Epithelial cell of esophagus (primary cell): ENCODE results near the gene PRPF4.
"Not testable (repeated sequence)": the region's sequence is repeated elsewhere in the genome, so short reads cannot be mapped to it uniquely, and the experiment has no call there.

ENCODE experiments used
- DNase-seq: peaks from one replicate; pipeline ENCODE4 v3.0.0; 2010; ENCODE audit warnings: low read depth
- H3K4me3 ChIP-seq: 2 replicates; pipeline ENCODE4 v1.5.1; 2011; ENCODE audit warnings: mild to moderate bottlenecking, low read length, control low read depth
- TF ChIP-seq, protein P1 (sequence below): IDR thresholded peaks from 2 replicates; pipeline ENCODE4 v1.5.1; 2011; ENCODE audit warnings: low read depth, mild to moderate bottlenecking, low read length, control low read depth, inconsistent platforms; ENCODE audit not compliant: insufficient read depth; ENCODE audit errors: missing control alignments

The PRPF4 gene

DNA sequence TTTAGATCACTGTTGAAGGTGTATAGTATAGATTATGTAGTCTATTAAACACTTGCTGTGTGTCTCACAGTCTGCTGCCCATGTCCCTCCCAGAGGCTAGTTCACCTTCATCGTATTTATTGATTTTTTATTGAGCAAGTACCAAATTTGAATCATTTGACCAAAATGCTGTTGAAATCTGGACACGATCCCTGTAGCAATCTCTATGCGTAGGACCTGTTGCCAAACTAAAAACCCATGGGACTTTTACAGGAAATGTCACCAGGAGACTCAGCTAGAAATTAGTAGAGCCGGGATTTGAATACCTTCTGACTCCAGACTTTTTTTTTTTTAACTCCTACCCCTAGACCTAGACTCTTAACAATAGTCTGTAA, 36.6 kb upstream of the PRPF4 start:
- DNase-seq, result no peak
- TF ChIP-seq, protein P1, sequence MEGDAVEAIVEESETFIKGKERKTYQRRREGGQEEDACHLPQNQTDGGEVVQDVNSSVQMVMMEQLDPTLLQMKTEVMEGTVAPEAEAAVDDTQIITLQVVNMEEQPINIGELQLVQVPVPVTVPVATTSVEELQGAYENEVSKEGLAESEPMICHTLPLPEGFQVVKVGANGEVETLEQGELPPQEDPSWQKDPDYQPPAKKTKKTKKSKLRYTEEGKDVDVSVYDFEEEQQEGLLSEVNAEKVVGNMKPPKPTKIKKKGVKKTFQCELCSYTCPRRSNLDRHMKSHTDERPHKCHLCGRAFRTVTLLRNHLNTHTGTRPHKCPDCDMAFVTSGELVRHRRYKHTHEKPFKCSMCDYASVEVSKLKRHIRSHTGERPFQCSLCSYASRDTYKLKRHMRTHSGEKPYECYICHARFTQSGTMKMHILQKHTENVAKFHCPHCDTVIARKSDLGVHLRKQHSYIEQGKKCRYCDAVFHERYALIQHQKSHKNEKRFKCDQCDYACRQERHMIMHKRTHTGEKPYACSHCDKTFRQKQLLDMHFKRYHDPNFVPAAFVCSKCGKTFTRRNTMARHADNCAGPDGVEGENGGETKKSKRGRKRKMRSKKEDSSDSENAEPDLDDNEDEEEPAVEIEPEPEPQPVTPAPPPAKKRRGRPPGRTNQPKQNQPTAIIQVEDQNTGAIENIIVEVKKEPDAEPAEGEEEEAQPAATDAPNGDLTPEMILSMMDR, result no peak
- H3K4me3 ChIP-seq, result no peak overlapping the region

DNA sequence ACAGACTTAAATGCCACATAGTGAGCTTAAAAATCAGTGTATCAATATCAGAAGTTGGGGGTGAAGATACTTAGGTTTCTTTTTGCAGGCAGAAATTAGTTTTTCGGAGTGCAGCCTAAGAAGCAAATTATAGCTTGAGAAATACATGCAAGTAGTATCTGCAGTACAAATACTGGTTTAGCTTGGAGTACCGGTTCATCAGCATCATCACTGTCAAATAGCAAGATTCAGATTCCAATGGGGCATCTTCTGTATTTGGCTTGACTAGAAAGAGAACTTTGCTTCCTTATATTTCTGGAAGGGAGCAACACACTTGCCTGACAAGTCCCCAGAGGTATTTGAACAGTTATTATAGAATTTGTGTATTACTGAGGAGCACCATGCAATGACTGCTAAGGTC, 34.3 kb upstream of the PRPF4 start:
- no peak overlapping the region for H3K4me3 ChIP-seq
- TF ChIP-seq, protein P1, result no peak
- DNase-seq, result peak; percentile 53

DNA sequence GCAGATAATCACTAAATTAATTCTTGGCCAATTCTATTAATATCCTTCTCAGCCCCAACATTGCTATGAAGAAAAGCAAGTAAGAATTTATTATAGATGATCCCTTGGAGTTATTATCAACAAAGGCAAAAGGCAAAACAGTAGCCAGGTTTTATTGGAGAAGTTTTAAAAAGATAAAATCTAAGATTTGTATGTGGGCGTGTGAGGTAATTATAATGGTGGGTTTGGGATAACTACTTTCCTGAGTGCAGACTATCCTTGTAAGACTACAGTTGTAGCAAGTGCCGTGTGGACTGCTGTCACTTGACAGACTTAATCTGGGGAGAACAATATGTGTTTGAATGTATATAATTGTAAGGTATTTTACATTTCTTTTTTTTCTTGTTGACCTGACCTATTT, 30.9 kb upstream of the PRPF4 start:
- DNase-seq, result no peak
- H3K4me3 ChIP-seq, result no peak overlapping the region
- TF ChIP-seq, protein P1, result no peak

DNA sequence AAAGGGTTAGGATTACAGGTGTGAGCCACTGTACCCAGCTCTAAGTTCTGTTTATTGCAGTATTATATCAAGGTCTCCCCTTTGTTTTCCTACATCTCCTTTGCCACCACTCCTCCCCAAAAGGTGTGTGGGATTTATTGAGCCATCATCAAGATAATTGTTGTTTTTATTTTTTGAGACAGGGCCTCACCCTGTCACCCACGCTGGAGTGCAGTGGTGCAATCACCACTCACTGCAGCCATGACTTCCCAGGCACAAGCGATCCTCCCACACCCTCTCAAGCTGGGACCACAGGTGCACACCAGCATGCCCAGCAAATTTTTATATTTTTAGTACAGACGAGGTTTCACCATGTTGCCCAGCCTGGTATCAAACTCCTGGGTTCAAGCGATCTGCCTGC, 29.6 kb upstream of the PRPF4 start:
- TF ChIP-seq, protein P1, result no peak
- H3K4me3 ChIP-seq, result no peak overlapping the region

DNA sequence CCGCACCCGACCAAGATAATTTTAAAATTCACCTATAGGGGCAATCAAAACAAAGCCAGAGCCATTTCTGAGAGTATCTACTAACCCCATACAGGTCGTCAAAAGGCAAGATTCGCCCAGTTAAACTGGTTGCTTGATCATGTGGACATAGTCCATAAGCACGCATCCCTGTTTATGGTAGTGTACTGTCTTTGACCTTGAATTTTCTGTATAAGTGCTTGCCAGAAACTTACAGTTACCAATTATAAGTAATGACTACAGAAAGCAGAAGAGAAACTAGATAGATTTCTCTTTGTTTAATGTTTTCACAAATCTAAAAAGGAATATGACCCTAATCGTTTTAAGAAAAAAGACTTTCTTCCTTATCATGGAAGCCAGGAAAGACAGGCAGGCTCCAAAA, 28.5 kb upstream of the PRPF4 start:
- TF ChIP-seq, protein P1, result no peak
- no peak overlapping the region for H3K4me3 ChIP-seq
- no peak for DNase-seq

More for the DNA sequence above, 29.6 kb upstream of the PRPF4 start:
- DNase-seq, result no peak

DNA sequence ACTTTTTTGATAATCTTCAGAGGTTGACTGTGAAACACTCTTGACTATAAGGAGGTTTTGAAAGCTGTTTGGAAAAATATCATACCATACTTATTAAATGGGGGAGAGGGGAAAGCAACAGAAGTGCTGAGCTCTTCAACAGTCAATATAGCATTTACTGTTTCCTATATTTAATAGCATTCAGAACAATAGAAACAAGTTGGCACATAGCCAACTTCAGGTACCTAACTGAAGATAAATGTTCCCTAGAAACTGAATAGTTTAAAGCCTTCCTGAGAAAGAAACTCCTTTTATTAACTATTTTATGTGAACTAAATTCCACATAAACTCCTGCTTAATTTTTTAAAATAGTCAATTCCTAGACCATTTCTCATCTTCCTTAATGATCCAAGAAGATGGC, 27.8 kb upstream of the PRPF4 start:
- TF ChIP-seq, protein P1, result no peak
- no peak overlapping the region for H3K4me3 ChIP-seq
- no peak for DNase-seq

DNA sequence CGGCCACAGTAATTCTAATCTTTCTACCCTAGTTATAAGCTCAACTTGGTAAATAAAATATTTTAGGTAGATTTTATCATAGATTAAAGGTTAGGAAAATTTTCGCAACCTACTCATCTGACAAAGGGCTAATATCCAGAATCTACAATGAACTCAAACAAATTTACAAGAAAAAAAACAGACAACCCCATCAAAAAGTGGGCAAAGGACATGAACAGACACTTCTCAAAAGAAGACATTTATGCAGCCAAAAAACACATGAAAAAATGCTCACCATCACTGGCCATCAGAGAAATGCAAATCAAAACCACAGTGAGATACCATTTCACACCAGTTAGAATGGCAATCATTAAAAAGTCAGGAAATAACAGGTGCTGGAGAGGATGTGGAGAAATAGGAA, 25.8 kb upstream of the PRPF4 start:
- not testable (repeated sequence) for H3K4me3 ChIP-seq, DNase-seq

DNA sequence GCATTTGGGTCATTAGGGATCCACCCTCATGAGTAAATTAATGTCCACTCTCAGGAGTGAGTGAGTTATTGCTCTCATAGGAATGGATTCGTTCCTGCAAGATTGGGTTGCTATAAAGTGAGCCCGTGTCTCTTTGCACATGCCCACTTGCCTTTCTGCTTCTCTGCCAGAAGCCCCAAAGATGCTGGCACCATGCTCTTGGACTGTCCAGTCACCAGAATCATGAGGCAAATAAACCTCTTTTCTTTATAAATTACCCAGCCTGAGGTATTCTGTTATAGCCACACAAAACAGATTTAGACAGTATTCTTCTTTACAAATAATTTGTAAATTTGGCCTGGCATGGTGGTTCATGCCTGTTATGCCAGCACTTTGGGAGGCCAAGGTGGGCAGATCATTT, 24.7 kb upstream of the PRPF4 start:
- TF ChIP-seq, protein P1, result no peak
- no peak overlapping the region for H3K4me3 ChIP-seq
- no peak for DNase-seq
